MM.1S (cell line): ENCODE measurements around the gene TMEM270.
A peak's percentile ranks its signal among the peaks of the same experiment; 100 is the strongest.
"Not testable (repeated sequence)": the region's sequence is repeated elsewhere in the genome, so short reads cannot be mapped to it uniquely, and the experiment has no call there.

Source experiments
- DNase-seq: peaks from one replicate; pipeline ENCODE4 v3.0.0-alpha.2; 2015
- H2AFZ ChIP-seq: fragments of 300-600 bp; sonication (generic); 2 replicates; pipeline ENCODE4 v1.6.0; 2016; ENCODE audit warnings: antibody characterized with exemption, low read length
- H3F3A ChIP-seq: fragments of 300-600 bp; sonication (generic); 2 replicates; pipeline ENCODE4 v1.6.1; 2016; ENCODE audit warnings: mild to moderate bottlenecking, antibody characterized with exemption, low read length, moderate library complexity, mixed read lengths; ENCODE audit not compliant: insufficient read depth
- H3K27ac ChIP-seq: fragments of 300-600 bp; sonication (generic); 2 replicates; pipeline ENCODE4 v1.5.1; 2016; ENCODE audit warnings: mild to moderate bottlenecking, low read length
- H3K27me3 ChIP-seq: fragments of 300-600 bp; sonication (generic); replicated peaks from 2 replicates; pipeline ENCODE4 v1.6.0; 2016; ENCODE audit warnings: low read length; ENCODE audit not compliant: insufficient read depth
- H3K36me3 ChIP-seq: fragments of 300-600 bp; sonication (generic); replicated peaks from 2 replicates; pipeline ENCODE4 v1.6.1; 2016; ENCODE audit warnings: mild to moderate bottlenecking, low read length, mixed read lengths; ENCODE audit not compliant: insufficient read depth
- H3K4me1 ChIP-seq: fragments of 300-600 bp; sonication (generic); 2 replicates; pipeline ENCODE4 v1.6.1; 2016; ENCODE audit warnings: low read length, mixed read lengths
- H3K4me2 ChIP-seq: fragments of 300-600 bp; sonication (generic); 2 replicates; pipeline ENCODE4 v1.6.0; 2016; ENCODE audit warnings: low read depth, low read length
- H3K4me3 ChIP-seq: fragments of 300-600 bp; sonication (generic); 2 replicates; pipeline ENCODE4 v1.5.1; 2016; ENCODE audit warnings: low read length, mixed read lengths
- H3K79me2 ChIP-seq: fragments of 300-600 bp; sonication (generic); 2 replicates; pipeline ENCODE4 v1.6.1; 2016; ENCODE audit warnings: mixed run types, low read length, mixed read lengths
- H3K9ac ChIP-seq: fragments of 300-600 bp; sonication (generic); 2 replicates; pipeline ENCODE4 v1.6.1; 2016; ENCODE audit warnings: low read length, mixed read lengths
- H3K9me2 ChIP-seq: fragments of 300-600 bp; sonication (generic); replicated peaks from 2 replicates; pipeline ENCODE4 v1.6.1; 2016; ENCODE audit warnings: mild to moderate bottlenecking, low read length, mixed read lengths; ENCODE audit not compliant: insufficient read depth
- H3K9me3 ChIP-seq: fragments of 300-600 bp; sonication (generic); replicated peaks from 2 replicates; pipeline ENCODE4 v1.6.1; 2016; ENCODE audit warnings: mild to moderate bottlenecking, low read length, mixed read lengths; ENCODE audit not compliant: insufficient read depth
- H4K20me1 ChIP-seq: fragments of 300-600 bp; sonication (generic); 2 replicates; pipeline ENCODE4 v1.6.1; 2016; ENCODE audit warnings: mild to moderate bottlenecking, low read length, moderate library complexity, mixed read lengths; ENCODE audit not compliant: insufficient read depth
- CTCF ChIP-seq: fragments of 300-600 bp; sonication (generic); IDR thresholded peaks from 2 replicates; pipeline ENCODE4 v1.5.1; 2016; ENCODE audit warnings: antibody characterized with exemption, low read length, mixed read lengths
- EZH2 ChIP-seq: fragments of 300-600 bp; sonication (generic); optimal IDR thresholded peaks from 2 replicates; pipeline ENCODE3; 2017; ENCODE audit warnings: low read depth, mild to moderate bottlenecking, antibody characterized with exemption, low read length, mixed read lengths
- EZH2phosphoT487 ChIP-seq: fragments of 300-600 bp; sonication (generic); IDR thresholded peaks from 2 replicates; pipeline ENCODE4 v1.6.1; 2018; ENCODE audit warnings: antibody characterized with exemption, low read length

The TMEM270 gene

GRCh38 chr7:73844131-73844547, 16.8 kb upstream of the TMEM270 start:
- H3K79me2 ChIP-seq = no peaks in the 10 kb centered on the region
- peak overlapping the region; percentile 93; the same call in 1 of the 2 replicates for H3K27ac ChIP-seq
- H3F3A ChIP-seq = peaks cover 26% of the 10 kb centered on the region
- H3K36me3 ChIP-seq = no peaks in the 10 kb centered on the region
- H2AFZ ChIP-seq = no peak overlapping the region
- H3K4me3 ChIP-seq = no peak overlapping the region
- no peaks in the 10 kb centered on the region for H3K9me2 ChIP-seq
- no peaks in the 10 kb centered on the region for H3K9me3 ChIP-seq
- no peak overlapping the region for H3K9ac ChIP-seq
- no peaks in the 10 kb centered on the region for H4K20me1 ChIP-seq
- DNase-seq = no peak
- H3K4me2 ChIP-seq = peak overlapping the region; percentile 59; the same call in 1 of the 2 replicates
- no peaks in the 10 kb centered on the region for H3K27me3 ChIP-seq
- TF ChIP-seq CTCF (no peak), EZH2 (no peak), EZH2phosphoT487 (no peak)
- peaks cover 28% of the 10 kb centered on the region for H3K4me1 ChIP-seq

- H3K4me2 ChIP-seq = peak overlapping the region; percentile 59
- no peak for DNase-seq
- H3K79me2 ChIP-seq = no peaks in the 10 kb centered on the region
- H4K20me1 ChIP-seq = no peaks in the 10 kb centered on the region
- peak overlapping the region; percentile 14; the same call in 1 of the 2 replicates for H2AFZ ChIP-seq
- no peaks in the 10 kb centered on the region for H3K9me3 ChIP-seq
- TF ChIP-seq EZH2phosphoT487 = no peak
- TF ChIP-seq EZH2 = no peak
- no peak for TF ChIP-seq CTCF
- peak overlapping the region; percentile 62 for H3K9ac ChIP-seq
- no peaks in the 10 kb centered on the region for H3K9me2 ChIP-seq
- peaks cover 26% of the 10 kb centered on the region for H3F3A ChIP-seq
- H3K4me3 ChIP-seq = peak overlapping the region; percentile 19; the same call in 1 of the 2 replicates
- H3K36me3 ChIP-seq = no peaks in the 10 kb centered on the region
- peaks cover 28% of the 10 kb centered on the region for H3K4me1 ChIP-seq
- peak overlapping the region; percentile 93 for H3K27ac ChIP-seq
- H3K27me3 ChIP-seq = no peaks in the 10 kb centered on the region
Measured at GRCh38 chr7:73844848-73845460, 16.0 kb upstream of the TMEM270 start.

- H3K36me3 ChIP-seq, H3K79me2 ChIP-seq, H3K9me2 ChIP-seq, H3K27me3 ChIP-seq, H3K9me3 ChIP-seq, H4K20me1 ChIP-seq: not testable (repeated sequence)
- Histone ChIP-seq H2AFZ (peak overlapping the region; percentile 76), H3K4me1 (peaks cover 35% of the 10 kb centered on the region), H3K4me3 (peak overlapping the region; percentile 36; the same call in 1 of the 2 replicates), H3F3A (peaks cover 28% of the 10 kb centered on the region), H3K27ac (peak overlapping the region; percentile 93), H3K9ac (peak overlapping the region; percentile 62), H3K4me2 (peak overlapping the region; percentile 59)
- DNase-seq = peak; percentile 92
Measured at GRCh38 chr7:73845701-73846195, 15.2 kb upstream of the TMEM270 start.

GRCh38 chr7:73847941-73848723, 12.8 kb upstream of the TMEM270 start:
- H3K9me3 ChIP-seq = no peaks in the 10 kb centered on the region
- no peak overlapping the region for H3K9ac ChIP-seq
- no peak overlapping the region for H2AFZ ChIP-seq
- H4K20me1 ChIP-seq = no peaks in the 10 kb centered on the region
- no peak for DNase-seq
- peaks cover 43% of the 10 kb centered on the region for H3K4me1 ChIP-seq
- no peaks in the 10 kb centered on the region for H3K79me2 ChIP-seq
- H3K27me3 ChIP-seq = no peaks in the 10 kb centered on the region
- no peak for TF ChIP-seq CTCF
- no peak for TF ChIP-seq EZH2phosphoT487
- TF ChIP-seq EZH2 = no peak
- H3K9me2 ChIP-seq = no peaks in the 10 kb centered on the region
- H3K36me3 ChIP-seq = no peaks in the 10 kb centered on the region
- no peak overlapping the region for H3K4me3 ChIP-seq
- H3K4me2 ChIP-seq = no peak overlapping the region
- H3K27ac ChIP-seq = no peak overlapping the region
- H3F3A ChIP-seq = peaks cover 34% of the 10 kb centered on the region
